Stimulated activated CD8-positive, alpha-beta memory T cell treated with anti-CD3 and anti-CD28 coated beads, Interleukin-15, amount 100 ng/mL, for 24 hours (primary cell): ENCODE measurements around the gene C3orf20.
"Not testable (repeated sequence)": the region's sequence is repeated elsewhere in the genome, so short reads cannot be mapped to it uniquely, and the experiment has no call there.

ENCODE experiments used
- DNase-seq: peaks from one replicate; pipeline ENCODE4 v3.0.0-alpha.2; 2020; ENCODE audit warnings: low read depth

Gene C3orf20

GRCh38 chr3:14650193-14650592, 24.7 kb upstream of the C3orf20 start:
- no peak for DNase-seq

DNA sequence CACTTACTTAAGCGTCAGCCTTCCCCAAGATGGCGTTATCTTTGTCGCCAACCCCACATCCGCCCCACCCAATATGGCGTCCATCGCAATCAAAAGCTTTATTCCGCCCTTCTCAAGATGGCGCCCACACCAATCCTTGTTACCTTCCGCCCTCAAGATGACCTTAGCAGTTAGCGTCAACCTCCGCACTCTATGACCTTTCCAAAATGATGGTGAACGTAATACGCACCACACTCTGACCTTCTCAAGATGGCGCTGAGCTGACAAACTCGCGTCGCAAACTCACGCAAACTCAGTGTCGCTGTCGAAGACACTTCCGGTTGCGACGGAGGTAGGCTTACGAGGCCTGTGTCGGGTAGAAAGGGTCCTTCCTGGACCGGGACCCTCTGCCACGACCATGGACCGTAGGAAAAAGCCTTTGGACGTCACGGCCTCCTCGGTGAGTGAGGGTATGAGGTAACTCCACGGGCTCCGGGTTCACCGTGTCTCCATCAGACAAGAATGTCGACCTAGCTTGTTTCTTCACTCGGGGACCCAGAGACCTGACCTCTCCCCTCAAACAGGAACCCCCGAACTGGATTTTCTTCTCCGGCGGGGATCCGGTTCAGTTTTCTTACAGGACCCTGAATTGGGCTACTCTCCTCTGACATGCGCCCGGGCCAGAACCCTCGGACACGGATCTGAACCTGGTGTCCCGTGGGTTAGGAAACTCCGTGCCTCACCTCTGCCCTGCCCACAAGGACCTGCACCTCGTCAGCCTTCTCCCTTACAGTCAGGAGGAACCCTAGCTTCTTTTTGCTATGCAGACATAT, 23.3 kb upstream of the C3orf20 start, which contains the start of gene CCDC174:
CCDC174 (plus strand) TSS at position 323 of the 812 bp plus-strand sequence; CDS start at position 398, 75 bp downstream.
- DNase-seq, result peak; percentile 73

GRCh38 chr3:14652360-14652907, 22.5 kb upstream of the C3orf20 start:
- DNase-seq, result not testable (repeated sequence)

- DNase-seq, result no peak
These were observed 17.4 kb upstream of the C3orf20 start for GRCh38 chr3:14657579-14657978.

DNA sequence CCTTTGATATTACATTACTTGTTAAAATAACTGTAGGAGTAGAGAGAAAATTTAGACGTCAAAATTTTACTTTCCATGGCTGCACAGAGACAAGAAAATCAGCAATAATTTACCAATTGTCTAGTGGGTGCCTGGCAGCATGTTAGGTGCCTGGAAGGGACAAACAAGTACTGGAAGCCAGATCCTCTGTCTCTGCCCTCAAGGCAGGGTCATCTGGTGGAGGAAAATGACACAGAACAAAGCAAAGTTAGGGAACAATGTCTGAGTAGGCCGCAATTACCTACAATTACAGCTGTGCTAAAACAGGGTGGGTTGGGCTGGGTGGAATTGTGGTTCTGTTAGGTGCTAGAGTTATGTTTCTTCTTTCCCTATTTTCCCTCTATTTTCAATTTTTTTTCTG, 16.0 kb upstream of the C3orf20 start:
- DNase-seq, result no peak

DNA sequence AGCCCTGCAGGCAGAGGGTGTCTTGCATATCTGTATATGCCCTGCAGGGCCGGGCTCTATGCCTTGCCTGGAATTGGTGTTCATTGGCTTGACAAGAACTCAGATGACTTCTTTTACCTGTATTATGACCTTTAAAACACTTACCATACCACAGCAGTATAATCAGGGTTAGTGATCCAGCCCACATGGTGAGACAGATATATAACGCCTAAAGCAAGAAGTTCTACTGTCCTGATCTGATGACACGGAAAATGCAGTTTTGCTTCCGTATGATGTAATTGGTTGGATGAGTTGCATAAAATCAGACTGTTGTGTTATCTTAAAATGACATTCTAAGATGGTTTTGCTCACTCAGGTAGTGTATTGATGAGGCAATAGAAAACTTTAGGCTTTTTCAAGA, 14.0 kb upstream of the C3orf20 start:
- DNase-seq, result no peak

DNA sequence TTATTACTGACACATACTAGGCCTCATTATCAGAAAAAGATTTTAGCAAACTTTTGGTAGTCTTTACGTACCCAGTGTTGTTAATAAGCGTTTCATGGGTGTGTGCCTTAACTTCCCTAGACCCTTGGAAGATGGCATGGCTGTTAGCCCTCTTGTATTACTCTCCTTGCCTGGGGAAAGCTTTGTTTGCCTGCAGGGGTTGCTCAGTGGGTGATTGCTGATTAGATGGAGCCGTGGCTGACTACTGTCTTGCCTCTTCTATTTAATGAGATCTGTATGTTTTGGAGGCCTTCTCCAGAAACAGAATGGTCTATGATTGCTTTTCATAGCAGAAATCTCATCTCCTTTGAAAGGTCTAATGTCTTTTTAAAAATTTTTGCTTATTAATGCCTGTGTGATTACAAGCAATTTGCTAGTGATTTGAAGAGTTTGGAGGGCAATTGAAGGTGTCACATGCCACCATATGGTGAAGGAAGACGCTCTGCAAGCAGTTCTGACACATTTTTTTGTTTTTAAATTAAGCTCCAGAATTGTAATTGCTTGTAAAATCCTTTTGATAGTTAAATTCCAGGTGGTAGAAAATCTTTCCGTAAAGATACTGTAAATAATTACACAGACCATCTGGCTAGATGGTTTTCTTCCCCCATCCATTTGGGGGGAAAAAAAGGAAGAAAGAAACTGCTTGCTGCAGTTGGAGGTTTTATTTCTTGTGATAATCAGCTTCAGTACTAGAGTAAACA, 11.4 kb upstream of the C3orf20 start:
- DNase-seq, result no peak

DNA sequence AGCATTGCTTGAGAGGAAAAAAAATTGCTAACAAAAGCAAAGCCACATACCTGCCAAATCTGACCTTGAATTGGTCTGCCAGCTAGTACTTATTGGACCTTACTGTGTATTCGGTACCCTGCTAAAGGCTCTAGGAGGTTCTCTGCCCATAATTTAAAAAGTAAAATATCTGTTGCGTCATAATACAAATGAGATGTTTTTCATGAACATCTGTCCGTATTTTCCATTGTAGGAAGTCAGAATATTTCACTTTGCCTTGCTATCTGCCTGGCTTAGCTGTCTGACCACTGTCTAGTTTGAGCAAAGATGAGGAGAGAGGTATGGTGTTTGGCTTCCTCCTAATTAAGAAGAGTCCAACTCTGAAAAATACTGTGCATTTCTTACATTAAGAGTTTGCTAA, 10.8 kb upstream of the C3orf20 start:
- no peak for DNase-seq

DNA sequence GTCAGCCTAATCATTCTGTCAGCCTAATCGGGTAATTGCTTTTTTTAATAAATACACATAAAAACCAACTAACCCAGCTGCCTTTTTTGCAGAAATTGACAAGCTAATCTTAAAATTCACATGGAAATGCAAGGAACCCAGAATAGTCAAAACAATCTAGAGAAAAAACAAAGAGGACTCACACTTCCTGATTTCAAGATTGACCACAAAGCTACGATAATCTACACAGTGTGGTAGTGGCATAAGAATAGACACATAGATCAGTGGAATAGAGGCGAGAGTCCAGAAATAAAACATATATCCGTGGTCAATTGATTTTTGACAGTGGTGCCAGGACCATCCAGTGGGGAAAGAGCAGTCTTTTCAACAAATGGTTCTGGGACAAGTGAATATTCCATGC, 2.4 kb upstream of the C3orf20 start:
- DNase-seq, result no peak

- DNase-seq, result no peak
These were observed 1.9 kb downstream of the C3orf20 start for GRCh38 chr3:14676881-14677280.

- no peak for DNase-seq
These were observed 3.1 kb downstream of the C3orf20 start for GRCh38 chr3:14678015-14678503.

DNA sequence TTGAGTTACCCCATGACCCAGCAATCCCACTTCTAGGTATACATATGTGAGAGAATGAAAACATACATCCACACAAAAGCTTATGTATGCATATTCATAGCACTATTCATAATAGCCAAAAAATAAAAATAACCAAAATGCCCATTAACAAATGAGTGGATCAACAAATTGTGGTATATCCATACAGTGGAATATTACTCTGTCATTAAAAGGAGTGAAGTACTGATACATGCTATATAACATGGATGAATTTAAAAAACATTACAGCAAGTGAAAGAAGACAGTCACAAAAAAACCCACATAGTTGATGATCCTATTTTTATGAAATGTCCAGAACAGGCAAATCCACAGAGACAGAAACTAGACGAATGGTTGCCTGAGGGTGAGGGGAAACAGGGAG, 5.2 kb downstream of the C3orf20 start:
- DNase-seq, result no peak

GRCh38 chr3:14680716-14681115, 5.8 kb downstream of the C3orf20 start:
- no peak for DNase-seq

DNA sequence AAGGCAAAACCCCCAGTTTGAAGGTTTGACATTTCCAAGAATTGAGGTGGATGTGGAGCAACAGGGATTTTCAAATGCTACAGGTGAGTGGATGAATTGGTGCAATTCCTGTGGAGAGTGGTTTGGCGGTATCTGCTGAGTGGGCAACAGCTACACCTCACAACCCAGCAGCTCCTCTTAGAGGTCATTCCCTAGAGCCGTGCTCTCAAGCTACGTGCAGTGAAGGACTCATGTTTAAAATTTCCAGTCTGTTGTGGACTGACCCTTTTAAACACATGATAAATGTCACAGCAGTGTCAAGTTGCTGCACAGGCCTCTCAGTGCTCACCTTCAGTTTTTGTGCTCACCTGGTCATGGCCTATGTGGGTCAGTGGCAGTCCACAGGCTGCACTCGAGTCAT, 9.5 kb downstream of the C3orf20 start:
- no peak for DNase-seq

- no peak for DNase-seq
These were observed 10.2 kb downstream of the C3orf20 start for GRCh38 chr3:14685179-14685578.

DNA sequence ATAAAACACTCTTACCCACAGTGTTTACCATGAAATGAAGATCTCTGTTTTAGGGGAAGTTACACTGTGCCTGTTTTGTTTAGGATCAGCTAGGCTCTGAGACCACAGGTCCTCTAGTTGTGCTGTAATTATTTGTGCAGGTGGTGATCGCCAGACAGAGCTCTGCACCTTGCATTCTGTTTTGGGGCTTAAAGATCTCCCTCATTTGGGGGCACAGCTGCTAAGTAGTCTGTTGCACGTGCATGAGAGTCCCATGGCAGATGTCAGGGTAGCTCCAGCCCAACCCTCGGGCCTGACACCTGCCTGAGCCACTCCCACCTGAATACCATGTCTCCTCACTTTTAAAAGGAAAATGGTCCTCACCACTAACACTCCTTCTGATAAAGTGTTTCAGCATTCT, 12.4 kb downstream of the C3orf20 start:
- DNase-seq, result no peak

- DNase-seq, result no peak
These were observed 13.6 kb downstream of the C3orf20 start for GRCh38 chr3:14688525-14688924.

GRCh38 chr3:14689247-14689980, 14.5 kb downstream of the C3orf20 start:
- no peak for DNase-seq

DNA sequence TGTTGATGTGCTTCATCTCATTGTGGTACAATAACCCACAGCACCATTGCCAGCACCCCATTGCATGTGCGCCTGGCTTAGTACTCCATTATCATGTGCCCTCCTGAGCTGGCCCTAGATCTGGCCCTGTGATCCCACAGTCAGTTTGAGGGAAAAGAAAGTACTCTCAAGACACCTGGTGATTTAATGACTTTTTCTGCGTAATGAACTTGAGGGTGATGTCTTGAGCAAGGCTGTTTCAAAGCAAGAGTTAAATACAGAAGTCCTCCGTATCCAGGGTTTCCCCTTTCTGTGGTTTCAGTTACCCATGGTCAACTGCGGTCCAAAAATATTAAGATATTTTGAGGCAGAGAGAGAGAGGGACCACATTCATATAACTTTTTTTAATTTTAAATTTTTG, 16.3 kb downstream of the C3orf20 start:
- no peak for DNase-seq

DNA sequence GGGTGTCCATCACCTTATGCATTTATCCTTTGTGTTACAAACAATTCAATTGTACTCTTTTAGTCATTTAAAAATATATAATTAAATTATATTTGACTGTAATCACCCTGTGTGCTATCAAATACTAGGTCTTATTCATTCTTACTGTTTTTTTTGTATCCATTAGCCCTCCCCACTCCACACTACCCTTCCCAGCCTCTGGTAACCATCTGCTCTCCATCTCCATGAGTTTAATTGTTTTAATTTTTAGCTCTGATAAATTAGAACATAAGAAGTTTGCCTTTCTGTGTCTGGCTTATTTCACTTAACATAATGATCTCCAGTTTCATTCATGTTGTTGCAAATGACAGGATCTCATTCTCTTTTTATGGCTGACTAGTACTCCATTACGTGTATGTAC, 16.8 kb downstream of the C3orf20 start:
- DNase-seq, result no peak

DNA sequence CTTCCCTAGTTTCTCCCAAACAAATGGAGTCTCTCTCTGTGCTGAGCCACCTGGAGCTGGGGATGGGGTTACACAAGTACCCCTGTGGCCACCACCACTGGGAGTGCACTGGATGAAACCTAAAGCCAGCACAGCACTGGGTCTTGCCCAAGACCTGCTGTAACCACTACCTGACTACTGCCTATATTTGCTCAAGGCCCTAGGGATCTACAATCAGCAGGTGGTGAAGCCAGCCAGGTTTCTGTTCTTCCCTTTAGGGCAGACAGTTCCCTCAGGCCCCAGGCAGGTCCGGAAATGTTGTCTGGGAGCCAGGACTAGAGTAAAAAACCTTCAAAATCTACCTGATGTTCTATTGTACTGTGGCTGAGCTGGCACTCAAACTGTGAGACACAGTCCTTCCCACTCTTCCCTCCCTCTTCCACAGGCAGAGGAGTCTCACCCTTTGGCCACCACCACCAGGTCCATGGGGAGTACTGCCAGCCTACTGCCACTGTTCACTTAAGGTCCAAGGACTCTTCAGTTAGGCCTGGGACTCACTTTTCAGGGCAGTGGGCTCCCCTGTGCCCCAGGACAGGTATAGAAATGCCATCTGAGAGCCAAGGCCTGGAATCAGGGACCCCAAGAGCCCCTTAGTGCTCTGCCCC, 23.8 kb downstream of the C3orf20 start:
- DNase-seq, result no peak

DNA sequence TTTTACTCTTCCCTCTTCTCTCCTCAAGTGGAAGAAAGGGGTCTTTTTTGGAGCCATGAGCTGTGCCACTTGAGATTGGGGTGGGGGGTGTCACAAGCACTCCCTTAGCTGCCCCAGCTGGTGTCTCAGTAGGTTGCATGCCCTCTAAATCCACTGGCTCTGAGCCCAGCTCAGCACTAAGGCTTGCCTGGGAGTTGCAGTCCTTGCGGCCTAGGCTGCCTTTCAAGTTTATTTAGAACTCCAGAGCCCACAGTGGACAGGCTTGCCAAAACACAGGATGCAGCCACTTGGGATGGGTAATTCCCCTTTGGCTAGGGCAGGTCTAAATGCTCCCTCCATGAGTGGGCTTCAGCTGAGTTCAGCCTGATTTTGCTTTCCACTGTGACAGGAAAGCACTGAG, 24.7 kb downstream of the C3orf20 start:
- no peak for DNase-seq
